Embryonic facial prominence (tissue), 1 donor: ENCODE measurements around the gene VBP1.
"Not testable (repeated sequence)": the region's sequence is repeated elsewhere in the genome, so short reads cannot be mapped to it uniquely, and the experiment has no call there.

Experiments used
- DNase-seq: peaks from one replicate; pipeline ENCODE4 v3.0.0-alpha.2; 2016; ENCODE audit errors: extremely low spot score

VBP1 gene

DNA sequence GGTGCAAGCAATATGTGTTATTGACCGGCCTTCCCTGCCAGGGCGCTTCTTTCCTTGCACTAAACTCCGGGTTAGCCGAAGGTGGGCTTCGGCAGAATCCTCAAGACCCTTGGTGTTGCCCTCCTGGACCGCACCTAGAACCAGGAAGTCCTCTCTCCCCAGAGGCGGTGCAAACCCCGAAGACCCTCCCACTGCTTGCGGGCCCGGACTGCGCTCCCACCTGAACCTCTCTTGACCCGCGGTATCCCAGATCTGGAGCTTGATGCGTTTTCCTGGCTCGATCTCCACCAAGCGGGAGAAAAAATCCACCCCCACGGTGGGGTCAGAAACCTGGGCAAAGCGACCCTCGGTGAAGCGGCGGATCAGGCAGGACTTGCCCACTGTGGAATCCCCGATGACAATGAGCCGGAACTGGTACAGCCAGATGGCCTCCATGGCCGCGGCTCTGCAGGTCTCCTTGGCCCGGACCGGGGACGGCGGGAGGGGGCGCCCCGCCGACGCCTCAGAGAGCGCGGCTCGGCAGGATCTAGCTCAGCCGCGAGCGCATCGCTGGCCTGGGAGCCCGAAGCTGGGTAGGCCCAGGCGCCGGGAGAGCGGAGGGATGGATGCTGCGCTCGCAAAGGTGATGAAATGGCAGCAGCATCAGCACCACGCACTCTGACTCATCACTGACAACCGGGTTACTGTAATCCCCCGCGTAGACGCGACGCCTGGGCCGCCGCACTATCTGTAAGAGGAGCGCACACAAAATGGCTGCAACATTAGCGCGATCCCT, 47.8 kb downstream of the VBP1 start, which contains the start of gene RAB39B:
Gene RAB39B (minus strand): TSS at position 638 of the 775 bp plus-strand sequence. CDS start 203 bp downstream, at position 435.
- no peak for DNase-seq

DNA sequence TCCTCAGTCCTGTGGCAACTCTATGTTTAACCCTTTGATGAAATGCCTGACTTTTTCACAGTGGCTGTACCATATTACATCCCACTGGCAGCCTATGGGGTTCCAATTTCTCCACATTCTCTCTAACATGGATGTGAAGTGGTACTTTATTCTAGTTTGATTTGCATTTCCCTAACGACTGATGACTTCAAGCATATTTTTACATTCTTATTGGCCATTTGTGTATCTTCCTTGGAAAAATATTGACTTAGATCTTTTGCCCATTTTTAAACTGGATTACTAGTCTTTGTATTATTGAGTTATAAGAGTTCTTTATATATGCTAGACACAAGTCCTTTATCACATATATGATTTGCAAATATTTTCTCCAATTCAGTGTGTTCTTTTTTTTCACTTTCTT, 50.2 kb downstream of the VBP1 start:
- DNase-seq = no peak

GRCh38 chrX:155267995-155268394, 51.7 kb downstream of the VBP1 start:
- not testable (repeated sequence) for DNase-seq

DNA sequence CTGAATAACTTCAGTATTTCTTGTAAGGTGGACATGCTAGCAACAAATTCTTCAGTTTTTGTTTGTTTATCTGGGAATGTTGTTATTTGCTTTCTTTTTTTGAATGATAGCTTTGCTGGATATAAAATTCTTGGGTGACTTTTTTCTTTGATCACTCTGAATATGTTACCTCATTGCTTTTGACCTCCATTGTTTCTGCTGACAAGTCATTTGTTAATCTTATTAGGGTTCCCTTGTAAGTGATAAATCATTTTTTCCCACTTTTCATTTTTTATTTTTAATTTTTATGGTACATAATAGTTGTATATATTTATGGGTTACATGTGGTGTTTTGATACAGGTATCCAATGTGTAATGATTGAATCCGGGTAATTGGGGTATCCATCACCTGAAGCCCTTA, 54.7 kb downstream of the VBP1 start:
- DNase-seq = no peak

GRCh38 chrX:155279873-155280272, 63.6 kb downstream of the VBP1 start:
- no peak for DNase-seq
